PFSK-1 (cell line): ENCODE data around the gene VIT.

Experiments used
- FOXP2 ChIP-seq: optimal IDR thresholded peaks from 2 replicates; pipeline ENCODE3; 2011; ENCODE audit warnings: borderline replicate concordance, control low read depth, inconsistent platforms; ENCODE audit not compliant: insufficient read depth; ENCODE audit errors: extremely low read length, extremely low read depth
- POLR2AphosphoS5 ChIP-seq: IDR thresholded peaks from 2 replicates; pipeline ENCODE4 v1.6.1; 2012; ENCODE audit warnings: low read depth, mild to moderate bottlenecking, control low read depth, low read length, moderate library complexity
- SIN3A ChIP-seq: IDR thresholded peaks from 2 replicates; pipeline ENCODE4 v1.6.1; 2012; ENCODE audit warnings: mild to moderate bottlenecking, low read length, moderate library complexity, borderline replicate concordance; ENCODE audit not compliant: insufficient read depth
- TAF1 ChIP-seq: IDR thresholded peaks from 2 replicates; pipeline ENCODE4 v1.6.1; 2012; ENCODE audit warnings: low read length, control low read depth, borderline replicate concordance; ENCODE audit not compliant: insufficient read depth
- TF ChIP-seq, protein P1 (sequence below), 2 experiments: IDR thresholded peaks; 2 replicates each; pipeline versions ENCODE4 v1.6.1 to v1.8.0; 2011 to 2012; ENCODE audit warnings: low read depth in 2 of 2, low read length in 2 of 2, control low read depth in 1 of 2, inconsistent platforms in 1 of 2, mild to moderate bottlenecking in 1 of 2, moderate library complexity in 1 of 2; ENCODE audit not compliant: insufficient read depth in 1 of 2

The VIT gene

DNA sequence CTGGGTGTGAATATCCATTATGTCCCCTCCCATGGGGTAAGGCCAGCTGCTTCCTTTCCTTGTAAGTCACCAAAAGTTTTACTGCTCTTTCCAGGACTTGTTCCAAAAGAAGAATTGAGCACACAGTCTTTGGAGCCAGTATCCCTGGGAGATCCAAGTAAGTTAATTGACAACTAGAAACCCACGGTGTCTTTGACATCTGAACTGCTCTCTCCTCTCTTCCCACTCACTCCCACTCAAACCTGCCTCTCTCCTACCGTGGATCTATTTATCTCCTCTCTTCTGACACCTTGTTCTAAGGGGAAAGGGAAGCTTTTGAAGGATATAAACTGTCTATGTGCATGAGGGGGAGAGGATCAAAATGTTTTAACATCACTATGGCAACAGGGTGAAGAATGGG lies 86.7 kb downstream of the VIT start:
- TF ChIP-seq FOXP2: no peak
- TF ChIP-seq SIN3A: no peak
- TF ChIP-seq POLR2AphosphoS5: no peak
- no peak for TF ChIP-seq TAF1
- TF ChIP-seq, protein P1, sequence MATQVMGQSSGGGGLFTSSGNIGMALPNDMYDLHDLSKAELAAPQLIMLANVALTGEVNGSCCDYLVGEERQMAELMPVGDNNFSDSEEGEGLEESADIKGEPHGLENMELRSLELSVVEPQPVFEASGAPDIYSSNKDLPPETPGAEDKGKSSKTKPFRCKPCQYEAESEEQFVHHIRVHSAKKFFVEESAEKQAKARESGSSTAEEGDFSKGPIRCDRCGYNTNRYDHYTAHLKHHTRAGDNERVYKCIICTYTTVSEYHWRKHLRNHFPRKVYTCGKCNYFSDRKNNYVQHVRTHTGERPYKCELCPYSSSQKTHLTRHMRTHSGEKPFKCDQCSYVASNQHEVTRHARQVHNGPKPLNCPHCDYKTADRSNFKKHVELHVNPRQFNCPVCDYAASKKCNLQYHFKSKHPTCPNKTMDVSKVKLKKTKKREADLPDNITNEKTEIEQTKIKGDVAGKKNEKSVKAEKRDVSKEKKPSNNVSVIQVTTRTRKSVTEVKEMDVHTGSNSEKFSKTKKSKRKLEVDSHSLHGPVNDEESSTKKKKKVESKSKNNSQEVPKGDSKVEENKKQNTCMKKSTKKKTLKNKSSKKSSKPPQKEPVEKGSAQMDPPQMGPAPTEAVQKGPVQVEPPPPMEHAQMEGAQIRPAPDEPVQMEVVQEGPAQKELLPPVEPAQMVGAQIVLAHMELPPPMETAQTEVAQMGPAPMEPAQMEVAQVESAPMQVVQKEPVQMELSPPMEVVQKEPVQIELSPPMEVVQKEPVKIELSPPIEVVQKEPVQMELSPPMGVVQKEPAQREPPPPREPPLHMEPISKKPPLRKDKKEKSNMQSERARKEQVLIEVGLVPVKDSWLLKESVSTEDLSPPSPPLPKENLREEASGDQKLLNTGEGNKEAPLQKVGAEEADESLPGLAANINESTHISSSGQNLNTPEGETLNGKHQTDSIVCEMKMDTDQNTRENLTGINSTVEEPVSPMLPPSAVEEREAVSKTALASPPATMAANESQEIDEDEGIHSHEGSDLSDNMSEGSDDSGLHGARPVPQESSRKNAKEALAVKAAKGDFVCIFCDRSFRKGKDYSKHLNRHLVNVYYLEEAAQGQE (IDR thresholded peaks at IDR 0.05; ENCODE audit: insufficient read depth in 1 of 2, low read depth in 2 of 2, low read length in 2 of 2): no peak

DNA sequence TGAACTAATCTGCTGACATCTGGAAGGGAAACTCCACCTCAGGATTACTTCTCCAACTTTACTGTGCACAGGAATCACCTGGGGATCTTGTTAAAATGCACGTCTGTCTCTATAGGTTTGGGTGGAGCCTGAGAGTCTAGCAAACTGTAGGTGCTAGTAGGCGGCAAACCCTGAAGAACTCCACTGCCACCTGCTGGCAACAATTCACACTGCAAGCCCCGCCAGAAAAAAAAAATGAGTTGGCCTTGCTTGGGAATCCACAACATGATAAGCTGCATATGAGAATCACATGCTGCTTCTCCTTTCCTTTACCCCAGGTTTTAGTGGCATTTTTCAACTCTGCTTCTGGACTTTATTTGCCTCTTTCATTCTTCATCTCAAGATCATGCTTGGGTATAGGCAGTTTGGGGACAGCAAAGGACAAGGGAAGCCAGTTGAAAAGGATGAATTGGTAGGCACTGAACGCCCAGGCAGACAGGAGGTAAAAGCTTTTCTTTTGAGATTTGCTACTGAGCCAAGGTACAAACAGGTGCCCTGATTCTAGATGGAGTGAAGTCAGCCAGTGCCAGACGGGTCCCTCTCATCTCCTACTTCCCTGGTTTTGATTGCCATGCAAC lies 88.8 kb downstream of the VIT start:
- TF ChIP-seq FOXP2: no peak
- TF ChIP-seq, protein P1 (IDR thresholded peaks at IDR 0.05; ENCODE audit: insufficient read depth in 1 of 2, low read depth in 2 of 2, low read length in 2 of 2): no peak
- TF ChIP-seq TAF1: no peak
- no peak for TF ChIP-seq POLR2AphosphoS5
- TF ChIP-seq SIN3A: no peak

DNA sequence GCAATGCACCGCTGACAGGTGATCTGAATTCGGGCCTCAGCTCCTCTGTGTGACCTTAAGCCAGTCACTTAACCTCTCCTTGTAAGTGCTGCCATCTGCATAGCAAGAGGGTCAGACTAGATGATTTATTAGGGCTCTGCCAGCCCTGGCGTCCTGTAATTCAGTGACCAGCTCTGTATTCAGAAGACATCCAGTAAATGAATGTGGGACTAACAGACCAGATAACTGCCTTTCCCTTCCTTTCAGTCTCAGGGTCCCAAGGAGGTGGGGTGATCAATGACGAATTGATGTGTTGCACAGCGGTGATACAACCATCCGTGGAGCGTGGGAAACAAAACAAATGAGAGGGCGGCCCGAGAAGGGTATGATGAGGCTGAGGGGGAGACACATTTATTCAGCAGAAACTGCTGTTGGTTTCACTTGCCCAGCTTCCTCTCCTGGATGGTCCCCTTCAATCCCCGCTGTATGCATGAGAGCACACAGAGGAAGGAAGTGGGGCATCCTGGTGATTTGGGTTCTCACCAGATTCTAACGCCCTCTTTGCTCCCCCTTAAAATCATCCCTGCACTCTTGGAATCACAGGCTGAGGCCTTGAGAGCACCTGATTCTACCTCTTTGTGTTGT lies 92.8 kb downstream of the VIT start:
- TF ChIP-seq SIN3A: no peak
- TF ChIP-seq FOXP2: no peak
- no peak for TF ChIP-seq POLR2AphosphoS5
- TF ChIP-seq, protein P1 (IDR thresholded peaks at IDR 0.05; ENCODE audit: insufficient read depth in 1 of 2, low read depth in 2 of 2, low read length in 2 of 2): no peak
- no peak for TF ChIP-seq TAF1

DNA sequence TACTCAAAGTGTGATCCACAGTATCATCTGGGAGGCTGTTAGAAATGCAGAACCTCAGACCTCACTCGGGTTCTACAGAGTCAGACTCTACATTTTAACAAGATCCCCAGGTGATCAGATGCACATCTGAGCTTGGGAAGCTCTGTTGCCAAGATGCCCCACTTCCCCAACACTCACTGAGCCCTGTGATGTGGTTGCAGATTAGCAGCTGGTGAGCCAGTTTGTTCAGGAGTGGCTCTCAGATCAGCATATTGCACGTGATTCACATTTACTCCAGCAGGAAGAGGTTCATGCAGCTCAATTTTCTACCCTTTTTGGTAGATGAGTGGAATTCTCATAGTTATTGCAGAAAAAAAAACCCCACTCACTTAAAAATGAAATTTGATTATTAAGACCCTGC lies 96.4 kb downstream of the VIT start:
- TF ChIP-seq POLR2AphosphoS5 (no peak), FOXP2 (no peak), TAF1 (no peak), SIN3A (no peak)
- TF ChIP-seq, protein P1 (IDR thresholded peaks at IDR 0.05; ENCODE audit: insufficient read depth in 1 of 2, low read depth in 2 of 2, low read length in 2 of 2): no peak
